ENCODE data around the gene VSIG8.
A peak's percentile ranks its signal among the peaks of the same experiment; 100 is the strongest.

VSIG8 gene

DNA sequence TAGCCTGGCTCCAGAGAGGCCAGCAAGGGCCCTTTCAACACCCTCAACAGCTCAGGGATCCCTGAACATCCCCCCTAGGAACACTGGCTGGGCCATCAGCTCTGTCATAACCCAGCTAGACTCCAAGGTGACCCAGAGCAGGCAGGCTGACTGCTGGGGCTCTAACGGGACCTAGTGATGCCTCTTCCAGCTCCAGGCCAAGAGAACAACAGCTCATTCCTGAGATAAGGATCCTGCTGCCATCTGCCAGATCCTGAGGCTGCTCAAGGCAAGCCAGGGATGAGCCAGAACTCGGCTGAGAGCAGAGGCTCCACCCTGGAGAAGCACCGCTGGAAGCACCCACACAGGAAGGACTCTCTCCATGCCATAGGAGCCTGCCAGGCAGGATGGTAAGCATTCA is 2.0 kb downstream of the VSIG8 start:
- Histone ChIP-seq H3K36me3 (ENCODE audit: control insufficient read depth in 2 of 2, insufficient read depth in 2 of 2, low read length in 2 of 2) (no peaks in the 10 kb centered on the region), H3K4me3 (ENCODE audit: low read length in 2 of 2) (no peak overlapping the region), H3K27me3 (ENCODE audit: control insufficient read depth in 2 of 2, insufficient read depth in 2 of 2, low read length in 2 of 2) (no peaks in the 10 kb centered on the region), H3K9me3 (ENCODE audit: control insufficient read depth in 2 of 2, low read length in 2 of 2) (no peaks in the 10 kb centered on the region), H3K27ac (ENCODE audit: low read depth in 2 of 2, low read length in 2 of 2) (no peak overlapping the region), H3K9ac (ENCODE audit: low read depth in 1 of 2, low read length in 2 of 2) (no peak overlapping the region), H3K4me1 (ENCODE audit: control insufficient read depth in 2 of 2, insufficient read depth in 2 of 2, low read length in 2 of 2) (no peaks in the 10 kb centered on the region)

DNA sequence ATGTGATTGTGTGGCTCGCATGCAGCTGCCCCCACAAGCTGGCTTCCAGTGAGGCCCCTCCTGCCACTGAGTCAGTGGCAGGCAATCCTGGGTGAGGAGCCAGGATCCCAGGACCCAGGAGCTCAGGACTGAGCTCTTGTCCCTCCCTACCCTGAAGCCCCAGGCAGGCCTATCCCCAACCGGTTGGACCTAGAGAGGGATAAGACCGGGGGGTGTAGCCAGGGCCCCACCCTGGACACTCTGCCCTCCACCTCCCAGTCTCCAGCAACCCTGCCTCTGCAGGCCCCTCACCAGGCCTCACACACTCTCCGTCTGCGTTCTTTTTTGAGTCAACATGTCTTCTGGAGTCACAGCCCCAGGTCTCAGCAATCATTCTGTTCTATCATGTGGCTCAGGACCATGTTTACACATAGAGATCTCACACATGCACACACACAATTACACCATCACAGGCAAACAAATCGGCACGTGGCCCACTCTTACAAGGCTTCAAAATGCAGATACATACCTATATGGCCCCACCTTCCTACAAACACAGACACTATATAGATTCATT is 2.6 kb downstream of the VSIG8 start:
- H3K36me3 ChIP-seq (ENCODE audit: control insufficient read depth in 2 of 2, insufficient read depth in 2 of 2, low read length in 2 of 2): no peaks in the 10 kb centered on the region
- H3K9ac ChIP-seq (ENCODE audit: low read depth in 1 of 2, low read length in 2 of 2): no peak overlapping the region
- no peak overlapping the region for H3K27ac ChIP-seq (ENCODE audit: low read depth in 2 of 2, low read length in 2 of 2)
- H3K4me1 ChIP-seq (ENCODE audit: control insufficient read depth in 2 of 2, insufficient read depth in 2 of 2, low read length in 2 of 2): no peaks in the 10 kb centered on the region
- H3K9me3 ChIP-seq (ENCODE audit: control insufficient read depth in 2 of 2, low read length in 2 of 2): no peaks in the 10 kb centered on the region
- H3K4me3 ChIP-seq (ENCODE audit: low read length in 2 of 2): no peak overlapping the region
- H3K27me3 ChIP-seq (ENCODE audit: control insufficient read depth in 2 of 2, insufficient read depth in 2 of 2, low read length in 2 of 2): no peaks in the 10 kb centered on the region

DNA sequence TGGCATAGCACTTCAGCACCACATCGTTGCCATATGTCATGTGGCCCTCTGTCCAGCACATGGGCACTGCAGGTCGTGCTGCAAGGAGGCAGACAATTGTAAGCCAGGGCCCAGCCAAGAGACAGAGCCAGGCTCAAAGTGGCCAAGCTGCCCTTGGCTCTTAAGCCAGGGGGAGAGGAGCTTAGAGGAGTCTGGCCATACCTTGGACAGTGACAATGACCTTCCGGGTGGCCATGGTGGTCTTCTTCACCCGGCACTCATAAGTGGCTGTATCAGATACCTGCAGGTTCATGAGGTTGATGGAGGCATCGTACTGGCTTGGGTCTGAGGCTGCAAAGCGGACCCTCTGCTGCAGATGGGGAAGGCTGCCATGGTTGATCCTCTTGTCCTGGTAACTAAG is 4.6 kb downstream of the VSIG8 start:
- no peak overlapping the region for H3K4me3 ChIP-seq (ENCODE audit: low read length in 2 of 2)
- H3K9me3 ChIP-seq (ENCODE audit: control insufficient read depth in 2 of 2, low read length in 2 of 2): no peaks in the 10 kb centered on the region
- H3K4me1 ChIP-seq (ENCODE audit: control insufficient read depth in 2 of 2, insufficient read depth in 2 of 2, low read length in 2 of 2): peaks cover 0 to 7% of the 10 kb centered on the region in 2 donors
- no peak overlapping the region for H3K27ac ChIP-seq (ENCODE audit: low read depth in 2 of 2, low read length in 2 of 2)
- H3K36me3 ChIP-seq (ENCODE audit: control insufficient read depth in 2 of 2, insufficient read depth in 2 of 2, low read length in 2 of 2): no peaks in the 10 kb centered on the region
- H3K27me3 ChIP-seq (ENCODE audit: control insufficient read depth in 2 of 2, insufficient read depth in 2 of 2, low read length in 2 of 2): no peaks in the 10 kb centered on the region
- H3K9ac ChIP-seq (ENCODE audit: low read depth in 1 of 2, low read length in 2 of 2): no peak overlapping the region

DNA sequence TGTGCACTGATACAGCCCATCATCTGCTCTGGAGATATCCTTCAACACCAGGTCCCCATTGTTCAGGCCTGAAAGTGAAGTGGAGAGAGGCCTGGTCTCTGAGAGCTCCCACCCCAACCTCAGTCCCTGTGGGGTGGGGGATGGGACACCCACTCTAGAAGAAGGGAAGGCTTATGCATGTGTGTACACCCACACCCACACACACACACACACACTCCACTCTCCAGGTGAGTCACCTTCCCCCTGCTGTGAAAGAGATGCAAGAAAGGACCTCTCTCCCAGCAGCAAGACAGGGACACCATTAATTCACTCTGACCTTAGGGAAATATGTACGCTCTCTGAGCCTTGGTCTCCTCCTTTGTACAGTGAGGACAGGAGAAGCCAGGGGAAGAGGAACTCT is 5.9 kb downstream of the VSIG8 start:
- Histone ChIP-seq H3K4me1 (ENCODE audit: control insufficient read depth in 2 of 2, insufficient read depth in 2 of 2, low read length in 2 of 2) (peaks cover 0 to 7% of the 10 kb centered on the region in 2 donors), H3K9ac (ENCODE audit: low read depth in 1 of 2, low read length in 2 of 2) (no peak overlapping the region), H3K27me3 (ENCODE audit: control insufficient read depth in 2 of 2, insufficient read depth in 2 of 2, low read length in 2 of 2) (no peaks in the 10 kb centered on the region), H3K36me3 (ENCODE audit: control insufficient read depth in 2 of 2, insufficient read depth in 2 of 2, low read length in 2 of 2) (no peaks in the 10 kb centered on the region), H3K4me3 (ENCODE audit: low read length in 2 of 2) (no peak overlapping the region), H3K9me3 (ENCODE audit: control insufficient read depth in 2 of 2, low read length in 2 of 2) (no peaks in the 10 kb centered on the region), H3K27ac (ENCODE audit: low read depth in 2 of 2, low read length in 2 of 2) (no peak overlapping the region)

DNA sequence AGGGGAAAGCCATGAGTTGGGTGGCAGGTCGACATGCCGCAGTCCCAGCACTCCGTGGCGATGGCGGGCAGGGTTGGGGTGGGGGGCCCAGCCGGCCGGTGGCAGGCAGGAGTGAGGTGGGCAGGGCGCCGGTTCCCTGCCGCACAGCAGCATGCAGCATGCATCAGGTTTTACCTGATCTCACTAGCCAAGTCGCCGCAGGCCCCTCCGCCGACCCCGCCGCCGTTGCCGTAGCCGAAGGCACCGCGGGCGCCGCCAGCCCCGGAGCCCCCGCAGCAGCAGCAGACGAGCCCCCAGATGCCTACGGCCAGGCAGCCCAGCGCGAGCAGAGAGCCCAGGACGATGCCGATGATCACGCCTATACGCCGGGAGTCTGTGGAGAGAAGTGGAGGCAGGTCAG is 6.7 kb downstream of the VSIG8 start:
- Histone ChIP-seq H3K4me1 (ENCODE audit: control insufficient read depth in 2 of 2, insufficient read depth in 2 of 2, low read length in 2 of 2) (peaks cover 0 to 7% of the 10 kb centered on the region in 2 donors), H3K36me3 (ENCODE audit: control insufficient read depth in 2 of 2, insufficient read depth in 2 of 2, low read length in 2 of 2) (no peaks in the 10 kb centered on the region), H3K9me3 (ENCODE audit: control insufficient read depth in 2 of 2, low read length in 2 of 2) (no peaks in the 10 kb centered on the region), H3K9ac (ENCODE audit: low read depth in 1 of 2, low read length in 2 of 2) (no peak overlapping the region), H3K4me3 (ENCODE audit: low read length in 2 of 2) (peak overlapping the region in 1 of 2 donors; percentile 80), H3K27me3 (ENCODE audit: control insufficient read depth in 2 of 2, insufficient read depth in 2 of 2, low read length in 2 of 2) (no peaks in the 10 kb centered on the region), H3K27ac (ENCODE audit: low read depth in 2 of 2, low read length in 2 of 2) (no peak overlapping the region)

DNA sequence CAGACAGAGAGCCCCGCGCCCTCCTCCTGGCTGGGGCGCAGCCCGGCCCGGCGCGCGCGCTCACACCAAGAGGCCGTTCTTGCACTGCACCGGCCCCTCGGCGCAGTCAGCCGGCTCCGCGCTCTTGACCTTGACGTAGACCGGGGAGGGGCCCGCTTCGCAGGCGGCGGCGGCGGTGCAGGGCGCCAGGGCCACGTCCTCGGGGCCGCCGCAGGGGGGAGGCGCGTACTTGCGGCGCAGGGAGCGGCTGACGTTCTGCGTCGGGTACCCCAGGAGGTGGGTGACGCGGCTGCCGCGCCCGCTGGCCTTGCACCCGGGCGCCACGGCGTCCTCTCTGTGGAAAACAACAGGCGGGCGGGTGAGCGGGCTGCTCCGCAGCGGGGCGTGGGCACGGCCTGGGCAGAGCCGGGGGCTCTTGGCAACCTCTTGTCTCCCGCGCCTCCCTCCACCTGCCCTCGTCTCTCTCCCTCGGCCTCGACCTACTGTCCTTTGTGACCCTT is 7.7 kb downstream of the VSIG8 start:
- Histone ChIP-seq H3K27me3 (ENCODE audit: control insufficient read depth in 2 of 2, insufficient read depth in 2 of 2, low read length in 2 of 2) (no peaks in the 10 kb centered on the region), H3K4me1 (ENCODE audit: control insufficient read depth in 2 of 2, insufficient read depth in 2 of 2, low read length in 2 of 2) (peaks cover 2 to 7% of the 10 kb centered on the region in 2 donors), H3K9ac (ENCODE audit: low read depth in 1 of 2, low read length in 2 of 2) (peak overlapping the region; percentile 91 to 94), H3K36me3 (ENCODE audit: control insufficient read depth in 2 of 2, insufficient read depth in 2 of 2, low read length in 2 of 2) (no peaks in the 10 kb centered on the region), H3K4me3 (ENCODE audit: low read length in 2 of 2) (peak overlapping the region; percentile 79 to 80), H3K27ac (ENCODE audit: low read depth in 2 of 2, low read length in 2 of 2) (peak overlapping the region; percentile 97 to 98), H3K9me3 (ENCODE audit: control insufficient read depth in 2 of 2, low read length in 2 of 2) (no peaks in the 10 kb centered on the region)

DNA sequence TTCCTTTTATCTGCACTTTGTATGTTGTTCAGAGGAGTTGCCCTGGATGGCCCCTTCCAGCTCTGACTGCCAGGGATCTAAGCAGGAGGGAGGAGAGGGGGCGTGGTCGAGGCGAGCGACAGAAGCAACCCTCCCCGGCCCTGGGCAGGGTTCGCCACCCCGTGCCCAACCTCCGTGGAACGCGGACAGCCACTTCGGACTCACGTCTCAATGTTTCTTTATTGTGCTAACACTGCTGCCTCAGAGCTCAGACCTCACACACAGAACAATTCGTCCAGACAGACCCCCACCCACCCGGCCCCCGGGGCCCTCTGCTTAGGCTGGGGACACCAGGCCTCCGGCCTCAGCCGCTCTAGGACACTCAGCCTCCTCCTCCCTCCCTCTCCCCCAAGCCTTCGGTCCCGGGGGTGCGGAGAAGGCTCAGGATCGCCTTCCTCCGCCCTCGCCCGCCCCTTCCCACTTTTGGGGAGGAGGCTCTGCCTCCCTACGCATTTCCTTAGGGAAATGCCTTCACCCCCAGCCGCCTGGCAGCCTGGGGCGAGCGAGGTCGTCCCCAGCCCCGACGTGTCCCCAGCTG is 8.3 kb downstream of the VSIG8 start:
- Histone ChIP-seq H3K27me3 (ENCODE audit: control insufficient read depth in 2 of 2, insufficient read depth in 2 of 2, low read length in 2 of 2) (no peaks in the 10 kb centered on the region), H3K4me1 (ENCODE audit: control insufficient read depth in 2 of 2, insufficient read depth in 2 of 2, low read length in 2 of 2) (peaks cover 2 to 7% of the 10 kb centered on the region in 2 donors), H3K36me3 (ENCODE audit: control insufficient read depth in 2 of 2, insufficient read depth in 2 of 2, low read length in 2 of 2) (no peaks in the 10 kb centered on the region), H3K9me3 (ENCODE audit: control insufficient read depth in 2 of 2, low read length in 2 of 2) (no peaks in the 10 kb centered on the region), H3K9ac (ENCODE audit: low read depth in 1 of 2, low read length in 2 of 2) (peak overlapping the region; percentile 91 to 94), H3K4me3 (ENCODE audit: low read length in 2 of 2) (peak overlapping the region; percentile 76 to 79), H3K27ac (ENCODE audit: low read depth in 2 of 2, low read length in 2 of 2) (peak overlapping the region; percentile 97 to 98)

DNA sequence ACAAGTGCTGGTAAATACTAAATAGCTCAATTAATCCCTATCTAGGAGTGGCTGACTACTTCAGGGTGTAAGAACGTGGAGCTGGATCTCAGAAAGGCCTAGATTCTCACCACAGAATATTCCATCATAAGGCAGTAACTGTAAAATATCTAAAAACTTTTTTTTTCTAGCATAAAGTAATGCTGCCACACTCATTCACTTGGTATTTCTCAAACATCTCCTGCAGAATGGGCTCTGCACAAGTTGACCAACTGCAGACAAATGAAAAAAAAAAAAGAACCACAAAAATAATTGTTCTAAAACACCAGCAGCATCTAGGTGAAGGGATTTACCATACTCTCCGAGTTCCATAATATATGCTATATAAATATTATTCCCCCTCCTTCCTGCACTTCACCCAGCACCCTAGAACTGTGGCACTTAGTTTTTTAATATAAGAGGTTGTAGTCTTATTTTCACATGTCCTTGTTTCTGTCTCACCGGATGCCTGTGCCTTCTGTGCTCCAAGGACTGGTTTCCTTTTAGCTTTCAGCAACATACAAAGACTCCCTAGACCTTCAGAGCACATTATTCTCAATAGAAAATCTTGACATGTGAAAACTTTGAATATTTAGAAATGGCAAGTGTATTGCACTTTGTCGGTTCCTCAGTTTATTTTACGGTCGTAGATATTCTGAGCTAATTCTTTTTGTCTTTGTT is 8.9 kb downstream of the VSIG8 start:
- peaks cover 2 to 7% of the 10 kb centered on the region in 2 donors for H3K4me1 ChIP-seq (ENCODE audit: control insufficient read depth in 2 of 2, insufficient read depth in 2 of 2, low read length in 2 of 2)
- H3K9me3 ChIP-seq (ENCODE audit: control insufficient read depth in 2 of 2, low read length in 2 of 2): no peaks in the 10 kb centered on the region
- H3K9ac ChIP-seq (ENCODE audit: low read depth in 1 of 2, low read length in 2 of 2): peak overlapping the region; percentile 91 to 94
- H3K4me3 ChIP-seq (ENCODE audit: low read length in 2 of 2): peak overlapping the region; percentile 76 to 79
- no peaks in the 10 kb centered on the region for H3K36me3 ChIP-seq (ENCODE audit: control insufficient read depth in 2 of 2, insufficient read depth in 2 of 2, low read length in 2 of 2)
- H3K27me3 ChIP-seq (ENCODE audit: control insufficient read depth in 2 of 2, insufficient read depth in 2 of 2, low read length in 2 of 2): no peaks in the 10 kb centered on the region
- peak overlapping the region; percentile 97 to 98 for H3K27ac ChIP-seq (ENCODE audit: low read depth in 2 of 2, low read length in 2 of 2)

DNA sequence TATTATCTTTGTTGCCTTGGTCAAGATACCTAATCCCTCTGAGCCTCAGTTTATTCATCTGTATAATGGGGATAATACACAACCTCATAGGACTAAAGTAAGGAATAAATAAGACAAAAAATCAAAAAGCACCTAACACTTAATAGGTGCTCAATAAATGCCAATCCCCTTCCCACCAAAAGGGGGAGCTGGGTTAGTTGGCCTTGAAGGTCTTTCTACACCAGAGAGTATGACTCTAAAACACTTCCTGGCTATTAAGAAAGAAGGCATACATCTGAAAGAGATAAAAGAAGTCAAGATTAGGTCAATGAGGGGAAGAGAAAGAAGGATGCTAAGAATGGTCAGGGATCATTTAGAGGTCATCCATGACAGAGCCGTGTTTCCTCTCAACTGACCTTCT is 11.1 kb downstream of the VSIG8 start:
- Histone ChIP-seq H3K36me3 (ENCODE audit: control insufficient read depth in 2 of 2, insufficient read depth in 2 of 2, low read length in 2 of 2) (no peaks in the 10 kb centered on the region), H3K4me3 (ENCODE audit: low read length in 2 of 2) (no peak overlapping the region), H3K4me1 (ENCODE audit: control insufficient read depth in 2 of 2, insufficient read depth in 2 of 2, low read length in 2 of 2) (peaks cover 2 to 7% of the 10 kb centered on the region in 2 donors), H3K27me3 (ENCODE audit: control insufficient read depth in 2 of 2, insufficient read depth in 2 of 2, low read length in 2 of 2) (no peaks in the 10 kb centered on the region), H3K27ac (ENCODE audit: low read depth in 2 of 2, low read length in 2 of 2) (no peak overlapping the region), H3K9me3 (ENCODE audit: control insufficient read depth in 2 of 2, low read length in 2 of 2) (no peaks in the 10 kb centered on the region), H3K9ac (ENCODE audit: low read depth in 1 of 2, low read length in 2 of 2) (no peak overlapping the region)

DNA sequence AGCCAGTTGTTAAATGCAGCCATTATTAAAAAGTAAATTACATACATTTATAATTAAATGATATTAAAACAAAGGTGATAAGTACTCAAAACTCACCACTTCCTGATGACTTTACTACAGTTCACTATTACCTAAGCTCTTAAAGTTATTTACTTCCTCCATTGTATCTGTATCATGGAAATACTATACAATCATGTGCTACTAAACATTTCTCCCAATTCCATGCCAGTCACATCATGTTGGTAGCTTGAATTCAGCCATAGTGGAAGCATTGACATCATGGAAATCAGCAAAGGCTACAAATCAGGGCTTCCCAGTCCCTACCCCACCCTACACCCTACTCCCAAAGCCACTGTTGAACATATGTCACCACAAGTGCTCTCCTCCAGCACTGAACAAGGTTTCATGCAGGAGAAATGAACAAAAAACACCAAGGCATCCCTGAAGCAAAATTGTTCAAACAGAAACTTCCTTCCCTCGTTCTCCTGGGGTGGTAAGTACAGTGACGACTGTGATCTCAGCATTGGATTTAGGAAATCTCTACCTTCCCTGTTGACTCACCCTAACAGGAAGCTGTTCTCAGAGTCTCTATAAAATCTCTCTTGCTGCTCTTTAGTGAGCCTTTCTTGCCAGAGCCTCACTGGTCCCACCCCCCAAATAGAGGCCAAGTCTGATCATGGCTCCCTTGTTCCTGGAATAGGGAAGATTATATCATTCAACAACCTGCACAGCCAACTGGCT is 12.7 kb downstream of the VSIG8 start:
- Histone ChIP-seq H3K4me3 (ENCODE audit: low read length in 2 of 2) (no peak overlapping the region), H3K27ac (ENCODE audit: low read depth in 2 of 2, low read length in 2 of 2) (peak overlapping the region in 1 of 2 donors; percentile 6), H3K9ac (ENCODE audit: low read depth in 1 of 2, low read length in 2 of 2) (no peak overlapping the region), H3K36me3 (ENCODE audit: control insufficient read depth in 2 of 2, insufficient read depth in 2 of 2, low read length in 2 of 2) (no peaks in the 10 kb centered on the region), H3K27me3 (ENCODE audit: control insufficient read depth in 2 of 2, insufficient read depth in 2 of 2, low read length in 2 of 2) (no peaks in the 10 kb centered on the region), H3K9me3 (ENCODE audit: control insufficient read depth in 2 of 2, low read length in 2 of 2) (no peaks in the 10 kb centered on the region), H3K4me1 (ENCODE audit: control insufficient read depth in 2 of 2, insufficient read depth in 2 of 2, low read length in 2 of 2) (peaks cover 2 to 7% of the 10 kb centered on the region in 2 donors)

All from mucosa of rectum (tissue), 2 donors.